SK-N-SH (cell line): ENCODE measurements around the gene SLC26A11. TPM values are rescaled to one million over a fixed set of nuclear protein-coding genes. Genes with fewer than 3 reads are reported as not detected.

Source experiments
- CTCF ChIA-PET: fragments of 300-600, 350-600 bp; formaldehyde crosslinking; extraction: SDS; loops from one replicate; lab custom pipeline; 2021; lab: Yijun Ruan, JAX
- POLR2A ChIA-PET: fragments of 350-600 bp; sonication (Branson Sonifier 250); formaldehyde crosslinking; extraction: SDS; loops from one replicate; lab custom pipeline; 2020; ENCODE audit warnings: antibody characterized with exemption, inconsistent platforms; lab: Yijun Ruan, JAX
- DNase-seq: peaks from one replicate; pipeline ENCODE4 v3.0.0; 2012
- H2AFZ ChIP-seq: fragments of 200-600 bp; sonication (generic); 2 replicates; pipeline ENCODE4 v1.8.1; 2016; ENCODE audit warnings: antibody characterized with exemption, mild to moderate bottlenecking, low read depth
- H3F3A ChIP-seq: fragments of 200-600 bp; sonication (generic); replicated peaks from 2 replicates; pipeline ENCODE3; 2016; ENCODE audit warnings: antibody characterized with exemption, mild to moderate bottlenecking; ENCODE audit not compliant: insufficient read depth
- H3K27ac ChIP-seq, 2 experiments: fragments of 200-500 bp in 1 of 2; fragments of 200-600 bp in 1 of 2; sonication (Bioruptor generic) in 1 of 2; sonication (generic), shearing (Covaris generic) in 1 of 2; 2 replicates each; pipeline versions ENCODE4 v1.5.1 to v1.6.1; 2014 to 2016; ENCODE audit warnings: low read depth in 2 of 2, inconsistent platforms in 1 of 2, low read length in 1 of 2, mild to moderate bottlenecking in 1 of 2, mixed read lengths in 1 of 2
- H3K27me3 ChIP-seq: fragments of 200-600 bp; sonication (generic), shearing (Covaris generic); 2 replicates; pipeline ENCODE4 v1.6.1; 2016; ENCODE audit warnings: mixed run types; ENCODE audit not compliant: insufficient read depth
- H3K36me3 ChIP-seq, 2 experiments: fragments of 200-500 bp in 1 of 2; fragments of 200-600 bp in 1 of 2; sonication (Bioruptor generic) in 1 of 2; sonication (generic) in 1 of 2; replicated peaks in 1 of 2; 2 replicates each; pipeline versions ENCODE3 to v1.5.1; 2014 to 2016; ENCODE audit warnings: low read length in 1 of 2, mild to moderate bottlenecking in 1 of 2; ENCODE audit not compliant: insufficient read depth in 2 of 2, control insufficient read depth in 1 of 2
- H3K4me1 ChIP-seq, 2 experiments: fragments of 200-500 bp in 1 of 2; fragments of 200-600 bp in 1 of 2; sonication (Bioruptor generic) in 1 of 2; sonication (generic), shearing (Covaris generic) in 1 of 2; 2 replicates each; pipeline versions ENCODE4 v1.5.1 to v1.6.1; 2014 to 2016; ENCODE audit warnings: low read depth in 1 of 2, low read length in 1 of 2, mixed run types in 1 of 2; ENCODE audit not compliant: insufficient read depth in 2 of 2, control insufficient read depth in 1 of 2
- H3K4me2 ChIP-seq: fragments of 200-600 bp; sonication (generic), shearing (Covaris generic); 2 replicates; pipeline ENCODE4 v1.6.1; 2017; ENCODE audit warnings: mixed run types
- H3K4me3 ChIP-seq, 2 experiments: fragments of 200-500 bp in 1 of 2; fragments of 200-600 bp in 1 of 2; sonication (Bioruptor generic) in 1 of 2; sonication (generic), shearing (Covaris generic) in 1 of 2; 2 replicates each; pipeline versions ENCODE4 v1.5.1 to v1.8.1; 2014 to 2016; ENCODE audit warnings: low read depth in 2 of 2, inconsistent platforms in 1 of 2, low read length in 1 of 2, mild to moderate bottlenecking in 1 of 2, mixed read lengths in 1 of 2, moderate library complexity in 1 of 2
- H3K79me2 ChIP-seq: fragments of 200-600 bp; sonication (generic); 2 replicates; pipeline ENCODE4 v1.8.1; 2017; ENCODE audit warnings: mild to moderate bottlenecking; ENCODE audit not compliant: insufficient read depth
- H3K9ac ChIP-seq: fragments of 200-600 bp; sonication (generic); 2 replicates; pipeline ENCODE4 v1.6.1; 2017; ENCODE audit warnings: mixed run types
- H3K9me2 ChIP-seq: fragments of 200-600 bp; sonication (generic); 2 replicates; pipeline ENCODE4 v1.6.1; 2017; ENCODE audit warnings: mixed run types
- H3K9me3 ChIP-seq: fragments of 200-600 bp; sonication (generic); 2 replicates; pipeline ENCODE4 v1.6.1; 2017; ENCODE audit warnings: mixed run types, mild to moderate bottlenecking, moderate library complexity
- H4K20me1 ChIP-seq: fragments of 200-600 bp; sonication (generic); 2 replicates; pipeline ENCODE4 v1.6.1; 2017; ENCODE audit warnings: mild to moderate bottlenecking, mixed run types; ENCODE audit not compliant: insufficient read depth
- CTCF ChIP-seq: fragments of 200-600 bp; sonication (generic); IDR thresholded peaks from 2 replicates; pipeline ENCODE4 v1.6.1; 2017; ENCODE audit warnings: antibody characterized with exemption, mild to moderate bottlenecking, moderate library complexity
- IRF3 ChIP-seq: fragments of 150-350 bp; IDR thresholded peaks from 2 replicates; pipeline ENCODE4 v1.6.1; 2016; ENCODE audit warnings: mild to moderate bottlenecking, low read depth, low read length
- JUND ChIP-seq: IDR thresholded peaks from 2 replicates; pipeline ENCODE4 v1.4.0; 2012
- MEF2A ChIP-seq: IDR thresholded peaks from 2 replicates; pipeline ENCODE4 v1.4.0; 2012; ENCODE audit warnings: low read depth, borderline replicate concordance
- NRF1 ChIP-seq: IDR thresholded peaks from 2 replicates; pipeline ENCODE4 v1.6.1; 2012; ENCODE audit warnings: low read depth, mild to moderate bottlenecking, low read length
- POLR2AphosphoS5 ChIP-seq: IDR thresholded peaks from 2 replicates; pipeline ENCODE4 v1.6.1; 2012; ENCODE audit warnings: low read depth, low read length
- TAF1 ChIP-seq: IDR thresholded peaks from 2 replicates; pipeline ENCODE4 v1.6.1; 2012; ENCODE audit warnings: low read depth, mild to moderate bottlenecking, low read length, moderate library complexity, borderline replicate concordance
- USF1 ChIP-seq: IDR thresholded peaks from 2 replicates; pipeline ENCODE4 v1.4.0; 2012; ENCODE audit warnings: low read depth, borderline replicate concordance
- WGBS: methylation state at CpG from one replicate; pipeline ENCODE4 v1.1.6; 2017; ENCODE audit warnings: low lambda C conversion rate; 5-methylcytosine and 5-hydroxymethylcytosine counted together
- polyA plus RNA-seq, 3 experiments: library from polyadenylated mRNA; depleted of rRNA; stranded (reverse); fragments of >200 nt; gene quantifications; 2 replicates each; pipeline ENCODE4 v1.2.3, GENCODE V29; 2012

SLC26A11 gene
- polyA plus RNA-seq, 1 of the 3 experiments (the other 2 are of a cell fraction) = 35.9 TPM

GRCh38 chr17:80263253-80264204, 43.3 kb downstream of the SLC26A11 start:
- peak overlapping the region in 1 of 2 experiments; percentile 36; a peak in 1 of 4 replicates for H3K27ac ChIP-seq
- POLR2A ChIA-PET = interaction anchor here (0.9 kb wide), 1 partner anchor 118 kb away, joined by 3 read pairs; no protein-coding TSS in a partner anchor
- CTCF ChIA-PET = interaction anchor here (0.8 to 1.7 kb wide), 4 partner anchors 10 to 162 kb away, joined by 3 to 5 read pairs (median 4); partner anchors contain the start of gene GAA

GRCh38 chr17:80264205-80265075, 44.2 kb downstream of the SLC26A11 start:
- Histone ChIP-seq H3K4me3 (no peak overlapping the region), H3K79me2 (peaks cover 40% of the 10 kb centered on the region)
- WGBS = 96% methylated on average over 19 of the region's 19 CpGs

More at GRCh38 chr17:80263253-80264204, 43.3 kb downstream of the SLC26A11 start:
- 95% methylated on average over 18 of the region's 19 CpGs for WGBS
- peaks cover 15% of the 10 kb centered on the region for H3F3A ChIP-seq
- no peaks in the 10 kb centered on the region for H3K9me2 ChIP-seq
- no peaks in the 10 kb centered on the region for H4K20me1 ChIP-seq
- H3K79me2 ChIP-seq = peaks cover 40% of the 10 kb centered on the region
- no peak overlapping the region for H3K4me3 ChIP-seq
- H3K9me3 ChIP-seq = no peaks in the 10 kb centered on the region
- peaks cover 13 to 25% of the 10 kb centered on the region in 2 experiments for H3K36me3 ChIP-seq
- no peaks in the 10 kb centered on the region for H3K27me3 ChIP-seq
- no peak overlapping the region for H3K9ac ChIP-seq
- H2AFZ ChIP-seq = no peak overlapping the region
- peaks cover 24 to 34% of the 10 kb centered on the region in 2 experiments; a peak in 3 of 4 replicates for H3K4me1 ChIP-seq
- DNase-seq = peak; percentile 70
- H3K4me2 ChIP-seq = peak overlapping the region; percentile 86; the same call in 1 of the 2 replicates
- TF ChIP-seq JUND (no peak), CTCF (no peak), USF1 (peak; percentile 76; the same call in 1 of the 2 replicates)

More at GRCh38 chr17:80264205-80265075, 44.2 kb downstream of the SLC26A11 start:
- no peaks in the 10 kb centered on the region for H3K9me3 ChIP-seq
- H3K9ac ChIP-seq = no peak overlapping the region
- no peak overlapping the region for H3K27ac ChIP-seq
- H3K27me3 ChIP-seq = no peaks in the 10 kb centered on the region
- ChIA-PET CTCF (interaction anchor here (0.8 to 1.0 kb wide), 3 partner anchors 9 to 163 kb away, joined by 3 to 5 read pairs (median 3); partner anchors contain the start of gene GAA), POLR2A (no interaction called here)
- peaks cover 24 to 31% of the 10 kb centered on the region in 2 experiments; a peak in 3 of 4 replicates for H3K4me1 ChIP-seq
- DNase-seq = no peak
- no peak overlapping the region for H3K4me2 ChIP-seq
- H4K20me1 ChIP-seq = no peaks in the 10 kb centered on the region
- H3F3A ChIP-seq = peaks cover 6% of the 10 kb centered on the region
- H2AFZ ChIP-seq = no peak overlapping the region
- peaks cover 20 to 29% of the 10 kb centered on the region in 2 experiments for H3K36me3 ChIP-seq
- no peak for TF ChIP-seq TAF1
- TF ChIP-seq NRF1 = no peak
- TF ChIP-seq MEF2A = no peak
- TF ChIP-seq IRF3 = no peak
- no peak for TF ChIP-seq POLR2AphosphoS5
- H3K9me2 ChIP-seq = no peaks in the 10 kb centered on the region
